GM12801 (cell line): ENCODE measurements around the gene FBF1.

ENCODE experiments used
- TF ChIP-seq, protein P1 (sequence below): IDR thresholded peaks from one replicate; pipeline ENCODE4 v1.5.1; 2011; ENCODE audit warnings: control low read depth; ENCODE audit not compliant: insufficient read length; ENCODE audit errors: extremely low read depth

Gene FBF1

DNA sequence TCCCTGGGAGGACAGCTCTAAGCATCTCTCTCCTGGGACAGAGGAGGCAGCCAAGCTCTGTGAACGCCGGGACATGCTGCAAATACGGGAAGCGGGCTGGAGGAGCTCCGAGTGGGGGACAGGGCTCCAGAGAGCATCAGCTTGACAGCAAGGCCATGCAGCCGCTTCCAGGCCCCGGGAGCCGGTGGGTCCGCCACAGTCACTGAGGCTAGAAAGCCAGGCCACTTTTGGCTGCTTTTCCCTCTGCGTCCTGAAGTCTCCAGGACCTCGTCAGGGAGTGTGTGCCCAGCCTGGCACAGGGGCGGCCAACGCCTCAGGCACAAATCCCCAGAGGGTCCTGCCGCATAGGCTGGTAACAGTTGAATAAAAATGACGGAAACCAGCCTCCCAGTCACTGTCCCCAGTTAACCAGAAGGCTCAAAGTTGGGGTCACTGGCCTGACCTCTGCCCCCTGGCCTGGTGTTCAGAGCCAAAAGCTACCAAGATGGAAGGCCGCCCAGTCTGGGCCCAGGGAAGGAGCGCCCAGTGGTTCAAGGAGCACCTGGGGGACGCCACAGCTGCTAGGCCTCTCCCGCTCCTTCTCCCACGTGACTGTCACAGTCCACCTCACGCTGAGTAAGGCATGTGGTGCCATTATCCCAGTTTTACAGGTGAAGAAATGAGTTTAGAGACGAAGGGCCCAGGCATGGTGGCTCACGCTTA, 40.9 kb downstream of the FBF1 start:
- TF ChIP-seq, protein P1, sequence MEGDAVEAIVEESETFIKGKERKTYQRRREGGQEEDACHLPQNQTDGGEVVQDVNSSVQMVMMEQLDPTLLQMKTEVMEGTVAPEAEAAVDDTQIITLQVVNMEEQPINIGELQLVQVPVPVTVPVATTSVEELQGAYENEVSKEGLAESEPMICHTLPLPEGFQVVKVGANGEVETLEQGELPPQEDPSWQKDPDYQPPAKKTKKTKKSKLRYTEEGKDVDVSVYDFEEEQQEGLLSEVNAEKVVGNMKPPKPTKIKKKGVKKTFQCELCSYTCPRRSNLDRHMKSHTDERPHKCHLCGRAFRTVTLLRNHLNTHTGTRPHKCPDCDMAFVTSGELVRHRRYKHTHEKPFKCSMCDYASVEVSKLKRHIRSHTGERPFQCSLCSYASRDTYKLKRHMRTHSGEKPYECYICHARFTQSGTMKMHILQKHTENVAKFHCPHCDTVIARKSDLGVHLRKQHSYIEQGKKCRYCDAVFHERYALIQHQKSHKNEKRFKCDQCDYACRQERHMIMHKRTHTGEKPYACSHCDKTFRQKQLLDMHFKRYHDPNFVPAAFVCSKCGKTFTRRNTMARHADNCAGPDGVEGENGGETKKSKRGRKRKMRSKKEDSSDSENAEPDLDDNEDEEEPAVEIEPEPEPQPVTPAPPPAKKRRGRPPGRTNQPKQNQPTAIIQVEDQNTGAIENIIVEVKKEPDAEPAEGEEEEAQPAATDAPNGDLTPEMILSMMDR, result no peak

DNA sequence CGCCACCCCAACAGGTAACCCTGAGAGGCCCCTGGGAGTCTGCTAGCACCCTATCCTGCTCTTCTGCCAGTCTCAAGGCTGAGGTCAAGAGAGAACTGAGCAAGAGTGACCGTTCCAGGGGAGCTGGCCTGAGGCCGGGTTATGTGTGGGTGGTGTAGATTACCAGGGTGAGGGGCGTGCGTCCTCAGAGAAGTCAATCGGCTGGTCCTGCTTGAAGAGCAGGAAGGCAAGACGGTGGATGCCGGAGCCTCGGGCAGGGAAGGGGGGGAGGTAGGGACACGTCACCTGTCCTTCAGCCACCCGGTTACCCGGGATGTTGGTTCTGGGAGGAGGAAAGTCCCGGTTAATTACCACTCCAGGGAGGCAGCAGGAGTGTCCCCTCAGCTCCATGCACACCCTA, 41.5 kb downstream of the FBF1 start:
- TF ChIP-seq, protein P1, result no peak

DNA sequence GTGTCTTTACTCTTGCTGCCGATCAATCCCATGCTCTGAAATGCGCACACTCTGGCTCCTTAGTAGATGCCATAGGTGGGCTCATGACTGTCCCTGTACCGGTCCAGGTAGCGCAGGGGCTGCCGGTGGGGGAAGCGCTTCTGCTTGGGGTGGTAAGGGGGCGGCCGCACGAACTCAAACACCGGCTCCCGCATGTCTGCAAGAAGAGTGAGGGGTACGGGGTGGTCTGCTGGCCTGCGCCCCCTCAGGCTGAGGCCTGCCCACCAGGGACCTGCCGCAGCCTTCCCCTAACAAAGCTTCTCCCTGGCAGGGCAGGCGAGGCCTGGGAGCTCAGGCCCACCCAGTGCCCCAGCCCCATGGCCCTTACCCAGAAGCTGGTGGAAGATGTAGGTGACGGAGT, 42.1 kb downstream of the FBF1 start:
- TF ChIP-seq, protein P1, result no peak

DNA sequence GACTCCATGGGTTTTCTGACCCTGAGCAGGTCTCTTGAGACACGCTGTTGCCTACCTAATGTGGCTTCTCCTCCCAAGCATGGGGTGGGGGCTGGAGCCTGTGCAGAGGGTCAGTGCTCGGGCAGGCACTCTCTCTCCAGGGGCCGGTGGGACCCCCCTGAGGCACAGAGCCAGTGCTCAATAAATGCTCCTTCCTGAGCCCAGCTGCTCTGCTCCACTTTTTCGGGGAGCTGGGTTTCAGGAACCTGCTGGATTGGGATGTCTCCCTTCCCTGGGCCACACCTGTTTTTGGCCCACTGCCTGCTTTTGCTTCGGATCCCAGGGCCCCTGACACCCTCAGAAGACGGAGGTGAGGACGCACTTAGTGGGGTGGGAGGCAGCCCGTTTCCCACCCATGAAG, 42.8 kb downstream of the FBF1 start:
- TF ChIP-seq, protein P1, result no peak

DNA sequence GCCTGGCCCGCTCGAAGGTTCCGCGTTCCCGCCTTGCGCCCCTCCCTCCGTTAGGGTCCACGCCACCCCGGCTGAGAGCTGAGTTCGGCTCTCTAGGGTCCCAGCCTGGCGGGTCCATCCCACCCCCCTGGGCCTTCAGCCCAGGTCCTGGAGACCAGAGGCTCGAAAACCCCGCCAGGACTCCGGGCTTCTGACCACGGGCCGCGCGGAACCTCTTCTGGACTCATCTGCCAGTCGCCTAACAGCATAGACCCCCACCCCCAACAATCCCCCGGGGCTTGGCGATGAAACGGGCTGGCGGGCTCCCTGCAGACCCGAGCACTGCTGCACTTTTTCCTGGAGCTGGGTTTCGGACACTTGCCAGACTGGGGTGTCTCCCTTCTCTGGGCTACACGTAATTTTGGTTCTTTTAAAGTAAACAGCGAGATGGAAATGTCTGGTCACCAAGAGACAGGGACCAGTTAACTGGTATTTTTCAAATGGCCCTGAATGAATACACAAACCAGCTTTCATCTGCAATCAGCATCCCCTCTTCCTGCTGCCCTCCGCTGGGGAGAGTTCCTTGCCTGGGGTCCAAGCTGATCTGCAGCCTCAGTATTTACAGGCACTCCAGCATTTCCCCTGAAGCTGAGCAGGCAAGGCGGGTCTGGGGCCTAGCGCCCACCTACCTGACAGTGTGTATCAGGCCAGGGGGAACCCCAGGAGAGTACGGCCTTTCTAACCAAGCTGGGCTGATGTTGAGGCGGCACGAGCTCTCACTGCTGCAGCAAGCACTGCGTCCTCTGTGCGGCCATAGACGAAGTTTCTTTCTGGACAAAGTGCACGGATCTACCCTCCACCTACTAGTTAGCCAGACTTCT, 43.5 kb downstream of the FBF1 start:
- TF ChIP-seq, protein P1, result no peak

DNA sequence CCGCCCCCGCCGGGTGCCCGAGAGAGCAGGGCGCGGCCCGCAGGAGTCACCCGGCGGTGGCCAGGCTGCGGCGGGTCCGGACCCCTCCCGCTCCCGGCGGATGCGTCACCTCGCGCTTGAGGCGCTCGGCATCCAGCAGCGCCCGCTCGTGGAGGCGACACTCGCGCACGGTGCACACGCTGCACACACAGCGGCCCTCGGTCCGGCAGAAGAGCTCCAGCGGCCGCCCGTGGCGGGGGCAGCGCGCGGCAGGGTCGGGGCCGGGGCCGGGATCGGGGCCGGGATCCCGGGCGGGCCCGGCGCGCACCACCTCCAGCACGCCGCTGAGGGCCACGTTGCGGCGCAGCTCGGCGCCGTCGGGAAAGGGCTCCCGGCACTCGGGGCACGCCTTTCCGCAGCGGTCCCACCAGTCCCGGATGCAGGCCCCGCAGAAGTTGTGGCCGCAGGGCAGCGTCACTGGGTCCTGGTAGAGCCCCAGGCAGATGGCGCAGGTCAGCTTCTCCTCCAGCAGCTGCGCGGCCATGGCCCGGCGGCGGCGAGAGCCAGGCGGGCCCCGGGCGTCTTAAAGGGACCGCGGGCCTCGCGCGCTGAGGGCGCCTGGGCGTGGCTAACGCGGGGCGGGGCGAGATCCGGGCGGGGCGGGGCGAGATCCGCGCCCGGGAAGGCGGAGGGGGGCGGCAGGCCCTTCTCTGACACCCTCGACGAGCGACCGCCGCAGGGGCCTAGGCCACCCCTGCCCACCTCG, 44.3 kb downstream of the FBF1 start, which contains the start of gene TRIM65:
Gene TRIM65 (minus strand): TSS at position 537 of the 745 bp plus-strand sequence. CDS start 14 bp downstream, at position 523.
- TF ChIP-seq, protein P1, result no peak

DNA sequence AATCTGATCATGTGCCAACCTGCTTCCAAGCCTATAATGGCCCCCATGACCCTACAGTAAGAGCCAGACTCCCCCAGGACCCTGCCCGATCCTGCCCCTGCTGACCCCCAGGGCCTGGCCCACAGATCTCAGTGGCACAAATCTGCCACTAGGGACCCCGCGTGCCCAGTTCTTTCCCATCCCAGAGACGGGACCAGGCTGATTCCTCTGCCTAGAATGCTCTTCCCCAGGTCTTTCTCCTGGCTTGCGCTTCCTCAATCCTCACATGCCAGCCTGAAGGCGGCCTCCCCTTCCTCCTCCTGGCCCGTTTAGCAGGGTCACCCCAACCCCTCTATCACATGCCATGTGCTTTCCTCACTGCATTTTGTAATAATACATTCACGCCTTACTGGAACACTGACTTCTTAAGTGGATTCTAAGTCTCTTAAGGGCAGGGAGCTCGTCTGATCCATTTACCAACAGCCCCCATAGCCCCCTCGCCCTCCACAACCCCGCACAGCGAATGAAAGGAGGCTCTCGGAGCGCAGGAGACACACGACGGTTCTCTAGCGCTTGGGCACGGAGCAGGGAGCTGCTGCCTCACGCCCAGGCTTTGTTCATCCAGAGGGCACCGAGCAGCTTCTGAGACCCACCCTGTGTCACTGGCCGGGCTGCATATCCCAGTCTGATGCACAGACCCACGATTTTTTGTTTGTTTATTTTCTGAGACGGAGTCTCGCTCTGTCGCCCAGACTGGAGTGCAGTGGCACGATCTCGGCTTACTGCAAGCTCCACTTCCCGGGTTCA, 45.3 kb downstream of the FBF1 start:
- TF ChIP-seq, protein P1, result no peak
